Astrocyte of the cerebellum (primary cell): Measurements from ENCODE around the gene ANKRD27.

ENCODE experiments used
- DNase-seq: peaks from one replicate; pipeline ENCODE4 v3.0.0-alpha.2; 2011; ENCODE audit warnings: low read depth
- H3K4me3 ChIP-seq: 2 replicates; pipeline ENCODE4 v1.5.1; 2011; ENCODE audit warnings: mild to moderate bottlenecking, low read depth, low read length, moderate library complexity
- CTCF ChIP-seq: IDR thresholded peaks from 2 replicates; pipeline ENCODE4 v1.5.1; 2012; ENCODE audit warnings: low read length, low read depth, moderate library complexity, mild to moderate bottlenecking; ENCODE audit errors: missing control alignments
- in situ Hi-C: cut with HindIII; loops from 2 replicates; pipeline ENCODE4 v1.10.0; 2017; ENCODE audit warnings: low sequenced_read_pairs

ANKRD27 gene

GRCh38 chr19:32637480-32637879 is 37.5 kb downstream of the ANKRD27 start:
- in situ Hi-C loops: no loop called here
- no peak for TF ChIP-seq CTCF
- DNase-seq: no peak

DNA sequence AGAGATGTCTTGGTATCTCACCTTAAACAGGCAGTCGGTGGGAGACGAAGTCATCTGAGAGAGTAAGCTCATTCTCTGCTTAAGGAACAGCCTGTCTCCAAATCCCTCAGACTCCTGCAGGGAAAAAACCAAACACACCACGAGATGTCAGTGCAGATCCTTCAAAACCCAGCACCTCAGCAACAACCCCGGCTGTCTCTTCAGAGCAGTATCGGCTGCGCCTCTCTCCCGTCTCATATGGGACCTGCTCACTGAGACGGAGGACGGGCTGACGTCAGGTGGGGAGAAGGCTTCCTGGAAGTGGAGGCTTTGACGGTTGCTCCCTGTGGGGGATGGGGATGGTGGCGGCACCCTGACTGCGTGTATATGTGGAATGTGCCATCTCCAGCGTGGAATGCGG is 43.6 kb downstream of the ANKRD27 start:
- no peak overlapping the region for H3K4me3 ChIP-seq
- DNase-seq: no peak
- TF ChIP-seq CTCF: no peak
- in situ Hi-C loops: no loop called here

More at GRCh38 chr19:32637480-32637879, 37.5 kb downstream of the ANKRD27 start:
- no peak overlapping the region for H3K4me3 ChIP-seq

DNA sequence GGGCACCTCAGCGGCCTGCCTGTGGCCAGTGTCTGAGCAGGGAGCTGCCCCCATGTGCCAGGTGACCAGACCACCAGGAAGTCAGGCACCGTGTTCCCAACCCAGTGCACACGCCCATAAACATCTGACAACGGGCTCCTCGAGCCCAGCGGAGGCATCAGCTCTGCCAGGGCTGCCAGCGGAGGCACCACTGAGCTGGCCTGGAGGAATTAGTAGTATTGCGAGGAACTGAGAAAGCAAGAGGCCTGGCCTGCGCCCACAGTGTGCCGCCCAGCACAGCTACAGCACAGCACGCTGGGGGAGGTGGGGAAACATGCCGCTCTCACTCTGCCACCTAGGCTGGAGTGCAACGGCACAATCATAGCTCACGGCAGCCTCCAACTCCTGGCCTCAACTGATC is 44.6 kb downstream of the ANKRD27 start:
- no peak overlapping the region for H3K4me3 ChIP-seq
- no peak for TF ChIP-seq CTCF
- in situ Hi-C loops: no loop called here
- DNase-seq: no peak

DNA sequence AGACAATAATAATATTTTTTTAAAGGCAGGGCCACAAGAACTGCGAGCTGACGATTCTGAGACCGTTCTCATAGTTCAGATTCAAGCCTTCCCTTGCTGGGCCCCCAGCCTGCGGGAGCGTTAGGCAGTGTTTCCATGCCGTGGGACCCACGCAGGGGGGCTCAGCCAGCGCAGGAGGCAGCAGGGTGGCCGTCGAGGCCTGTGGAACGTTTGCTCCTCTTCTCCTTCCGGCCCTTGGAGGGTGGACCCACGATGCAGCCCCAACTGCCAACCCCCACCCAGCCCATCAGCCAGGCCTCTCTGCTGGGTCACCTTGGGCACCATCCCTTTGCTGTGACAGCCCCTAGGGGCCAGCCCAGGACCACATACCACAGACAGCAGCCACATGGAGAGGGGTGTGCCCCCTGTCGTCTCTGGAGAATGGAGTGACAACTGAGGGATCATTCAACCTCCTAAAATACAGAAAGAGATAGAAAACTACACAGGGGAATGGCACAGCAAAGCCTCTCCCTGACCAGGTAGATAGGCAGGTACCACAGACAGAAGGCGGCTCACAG is 47.2 kb downstream of the ANKRD27 start:
- no peak overlapping the region for H3K4me3 ChIP-seq
- TF ChIP-seq CTCF: no peak
- DNase-seq: no peak
- in situ Hi-C loops: no loop called here

DNA sequence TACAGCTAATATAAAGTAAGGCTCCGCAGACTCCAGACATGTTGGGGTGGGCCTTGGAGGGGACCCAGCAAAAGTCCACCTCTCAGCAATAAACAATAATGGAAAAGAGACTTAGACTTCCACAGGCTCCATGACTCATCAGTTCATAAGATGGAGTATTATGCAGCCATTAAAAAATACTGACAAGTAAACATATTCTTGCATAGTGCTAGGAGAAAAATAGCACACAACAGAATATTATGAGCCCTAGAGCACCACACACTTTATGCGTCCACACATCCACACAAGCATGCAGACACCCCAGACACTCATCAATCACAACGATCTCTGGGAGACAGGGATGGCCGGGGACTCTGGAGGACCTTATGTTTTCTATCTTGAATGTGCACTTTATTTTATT is 48.0 kb downstream of the ANKRD27 start:
- DNase-seq: no peak
- H3K4me3 ChIP-seq: no peak overlapping the region
- TF ChIP-seq CTCF: no peak
- in situ Hi-C loops: no loop called here

- in situ Hi-C loops: no loop called here
- no peak for DNase-seq
- TF ChIP-seq CTCF: no peak
- no peak overlapping the region for H3K4me3 ChIP-seq
Measured at GRCh38 chr19:32624410-32624809, 50.6 kb downstream of the ANKRD27 start.

DNA sequence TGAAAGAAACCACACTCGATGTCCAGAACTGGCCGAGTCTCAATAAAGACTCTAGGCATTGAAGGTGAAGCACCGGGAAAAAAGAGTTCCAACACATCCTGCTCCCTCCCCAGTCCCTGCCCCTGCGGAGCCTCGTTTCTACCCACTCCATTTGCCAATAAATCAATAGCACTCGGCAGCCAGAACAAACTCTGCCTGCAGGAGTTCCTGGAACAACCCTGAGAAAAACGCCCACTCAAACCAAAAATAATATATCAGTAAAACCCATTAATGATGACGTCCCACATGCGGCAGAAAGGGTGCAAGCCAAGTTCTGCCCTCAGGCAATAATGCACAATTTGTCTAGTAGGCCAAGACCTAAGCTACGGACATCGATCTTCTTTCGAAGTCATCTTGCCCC is 53.0 kb downstream of the ANKRD27 start:
- H3K4me3 ChIP-seq: no peak overlapping the region
- DNase-seq: no peak
- no peak for TF ChIP-seq CTCF
- in situ Hi-C loops: no loop called here
